CD4-positive, alpha-beta T cell treated with Interleukin-15 for 4 hours (primary cell): ENCODE measurements around the gene EIF4E1B.

Source experiments
- DNase-seq: peaks from one replicate; pipeline ENCODE4 v3.0.0-alpha.2; 2020; ENCODE audit warnings: low spot score

EIF4E1B gene

GRCh38 chr5:176647030-176647842 is 16.8 kb downstream of the EIF4E1B start, which contains the start of gene TSPAN17:
Gene TSPAN17 (plus strand): TSS chr5:176647484. CDS start chr5:176647616, 132 bp downstream.
- peak; percentile 99 for DNase-seq

DNA sequence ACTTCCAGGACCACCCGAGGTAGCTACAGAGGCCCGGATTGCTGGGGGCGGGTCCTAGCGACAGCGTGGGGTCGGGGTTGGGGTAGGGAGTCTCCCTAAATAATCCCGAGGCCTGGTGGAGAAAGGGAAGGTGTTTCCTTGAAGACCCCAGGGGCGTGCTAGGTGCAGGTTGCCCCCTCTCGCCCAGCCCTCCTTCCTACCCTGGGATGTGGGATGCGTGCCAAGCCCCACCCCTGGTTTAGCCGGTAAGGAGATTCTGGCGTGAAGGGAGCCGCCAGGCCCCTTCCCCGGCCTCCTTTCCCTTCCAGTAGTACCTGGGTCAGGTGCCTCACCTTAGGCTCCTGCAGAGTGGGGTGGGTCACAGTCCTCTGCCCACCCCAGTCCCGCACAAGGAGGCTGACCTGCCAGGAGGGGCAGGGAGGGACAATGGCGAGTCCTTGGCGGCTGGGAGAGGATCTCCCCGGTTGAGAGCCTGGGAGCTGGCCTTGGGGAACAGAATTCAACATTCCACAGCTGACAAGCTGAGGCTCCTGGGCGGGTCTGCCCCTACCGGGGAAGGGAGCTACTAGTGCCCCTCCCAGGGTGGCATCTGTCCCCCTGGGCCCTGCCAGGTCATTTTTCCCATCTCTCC is 17.5 kb downstream of the EIF4E1B start:
- no peak for DNase-seq

GRCh38 chr5:176648474-176649194 is 18.2 kb downstream of the EIF4E1B start:
- peak; percentile 47 for DNase-seq

GRCh38 chr5:176650354-176650884 is 19.9 kb downstream of the EIF4E1B start:
- no peak for DNase-seq

DNA sequence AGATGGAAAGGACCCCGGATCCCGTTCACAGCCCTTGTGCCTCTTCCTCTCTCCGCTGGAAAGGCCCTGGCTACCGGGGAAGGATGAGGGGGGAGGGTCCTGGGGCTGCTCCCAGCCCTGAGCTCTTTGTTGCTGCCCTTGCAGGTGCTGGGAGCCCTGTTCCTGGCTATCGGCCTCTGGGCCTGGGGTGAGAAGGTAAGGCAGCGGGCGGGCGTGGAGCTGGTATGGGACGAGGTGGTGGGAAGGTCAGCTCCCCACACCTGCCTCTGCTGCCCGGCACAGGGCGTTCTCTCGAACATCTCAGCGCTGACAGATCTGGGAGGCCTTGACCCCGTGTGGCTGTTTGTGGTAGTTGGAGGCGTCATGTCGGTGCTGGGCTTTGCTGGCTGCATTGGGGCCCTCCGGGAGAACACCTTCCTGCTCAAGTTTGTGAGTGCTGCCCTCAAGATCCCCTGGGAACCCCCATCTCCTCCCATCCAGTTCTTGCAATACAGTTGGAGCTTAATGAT is 21.1 kb downstream of the EIF4E1B start:
- DNase-seq: no peak

GRCh38 chr5:176652136-176652535 is 21.7 kb downstream of the EIF4E1B start:
- DNase-seq: no peak

DNA sequence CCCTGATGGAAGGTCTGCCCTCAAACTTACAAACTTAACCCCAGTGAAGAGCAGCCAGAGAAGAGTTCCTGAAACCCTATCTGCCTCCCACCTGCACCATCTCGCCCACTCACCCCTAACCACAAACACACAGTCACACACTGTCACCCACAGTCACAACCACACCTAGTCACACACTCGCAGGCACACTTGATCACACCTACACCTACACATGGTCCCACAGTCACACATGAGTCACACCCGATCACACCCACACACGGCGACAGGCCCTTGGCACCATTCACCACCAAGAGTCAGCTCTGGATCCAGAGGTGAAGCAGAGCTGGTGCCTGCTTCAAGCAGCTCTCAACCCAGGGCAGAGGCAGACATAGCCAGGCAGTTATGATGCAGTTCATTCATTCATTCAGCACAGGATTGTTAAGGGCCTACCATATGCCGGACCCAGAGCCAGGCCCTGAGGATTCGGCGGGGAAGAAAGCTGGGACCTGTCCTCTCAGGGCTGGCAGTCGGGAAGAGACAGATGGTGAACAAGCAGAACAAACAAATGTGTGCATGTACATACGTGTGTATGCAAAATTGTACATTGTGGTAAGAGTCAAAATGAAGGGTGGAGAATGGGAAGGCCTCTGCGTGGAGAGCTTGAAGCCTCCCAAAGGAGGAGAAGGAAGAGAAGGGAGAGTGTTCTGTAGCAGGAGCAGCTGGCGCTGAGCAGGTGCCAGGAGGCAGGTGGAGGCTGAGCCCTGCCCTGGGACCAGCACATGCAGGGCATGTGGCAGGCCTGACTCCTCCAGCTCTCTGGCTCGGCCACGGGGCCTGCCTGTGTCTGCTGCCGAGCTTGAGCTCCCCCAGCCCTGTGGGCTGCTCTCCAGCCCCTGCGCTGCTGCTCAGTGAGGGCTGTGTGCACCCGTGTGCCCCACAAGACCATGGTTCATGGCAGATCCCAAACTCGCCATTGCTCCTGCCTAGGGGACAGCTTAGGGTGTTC is 23.2 kb downstream of the EIF4E1B start:
- peak; percentile 79 for DNase-seq

GRCh38 chr5:176654856-176655255 is 24.4 kb downstream of the EIF4E1B start:
- DNase-seq: no peak

- no peak for DNase-seq
Measured at GRCh38 chr5:176656467-176656990, 26.1 kb downstream of the EIF4E1B start.

GRCh38 chr5:176658007-176658599 is 27.6 kb downstream of the EIF4E1B start:
- DNase-seq: peak; percentile 59

DNA sequence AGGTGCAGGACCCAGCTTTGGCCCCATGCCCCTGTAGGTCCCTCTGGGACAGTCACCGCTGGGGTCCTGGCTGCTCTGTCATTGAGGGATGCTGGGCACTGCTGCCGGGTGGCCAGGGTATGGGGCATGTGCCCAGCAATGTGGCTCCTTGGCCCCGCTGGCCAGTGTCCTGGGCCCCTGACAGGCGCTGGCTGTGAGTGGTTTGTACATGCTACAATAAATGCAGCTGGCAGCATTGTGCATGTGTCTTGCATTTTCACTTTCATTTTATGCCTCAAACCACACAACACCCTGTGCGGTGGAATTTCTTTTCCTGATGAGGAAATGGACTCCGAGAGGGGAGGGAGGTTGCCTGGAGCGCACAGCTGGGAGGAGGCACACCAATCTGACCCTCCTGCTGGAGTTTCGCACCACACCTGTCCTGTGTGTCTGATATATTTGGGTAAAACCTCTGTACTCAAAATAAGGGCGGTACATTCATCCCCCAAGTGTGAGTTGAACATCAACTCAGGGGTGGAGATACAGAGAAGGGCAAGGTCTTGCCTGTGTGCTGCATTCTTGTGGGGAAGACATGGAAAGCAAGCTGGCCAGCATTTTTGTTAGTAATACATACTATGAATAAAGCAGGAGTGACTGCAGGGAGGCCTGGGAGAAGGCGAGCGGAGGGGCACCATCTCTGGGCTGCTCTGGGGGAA is 28.5 kb downstream of the EIF4E1B start:
- peak; percentile 41 for DNase-seq

DNA sequence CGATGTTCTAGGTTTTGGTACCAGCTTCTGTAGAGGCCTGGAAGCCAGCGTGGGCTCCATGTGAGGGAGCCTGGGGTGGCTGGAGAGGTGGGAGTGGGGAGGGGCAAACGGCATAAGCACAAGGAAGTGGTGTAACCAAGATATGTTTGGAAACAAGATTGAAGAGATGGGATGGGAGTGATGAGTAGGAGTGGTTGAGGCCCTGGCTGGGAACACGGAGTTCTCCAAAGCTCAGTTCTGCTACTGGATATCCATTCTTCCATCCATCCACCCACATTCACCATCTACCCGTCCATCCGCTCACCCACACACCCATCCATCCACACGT is 29.0 kb downstream of the EIF4E1B start:
- DNase-seq: no peak

- DNase-seq: no peak
Measured at GRCh38 chr5:176659860-176660461, 29.5 kb downstream of the EIF4E1B start.

- no peak for DNase-seq
Measured at GRCh38 chr5:176660530-176660859, 30.0 kb downstream of the EIF4E1B start.

GRCh38 chr5:176660860-176661641 is 30.6 kb downstream of the EIF4E1B start:
- DNase-seq: peak; percentile 79

GRCh38 chr5:176661676-176662075 is 31.2 kb downstream of the EIF4E1B start:
- DNase-seq: no peak

- DNase-seq: no peak
Measured at GRCh38 chr5:176662371-176663333, 32.2 kb downstream of the EIF4E1B start.

- DNase-seq: no peak
Measured at GRCh38 chr5:176663566-176663965, 33.1 kb downstream of the EIF4E1B start.
